Spleen (tissue), 11 donors: ENCODE data around the gene SEC23A. TPM values are rescaled to one million over a fixed set of nuclear protein-coding genes. Genes with fewer than 3 reads are reported as not detected.

ENCODE experiments used
- DNase-seq: peaks from one replicate; pipeline ENCODE4 v3.0.0-alpha.2; 2020
- H3K27ac ChIP-seq, 8 donors: fragments of 200-600 bp; sonication (generic) in 7 of 8; 1 replicate in 4 of 8; 2 replicates in 4 of 8; pipeline versions ENCODE4 v1.5.0 to v1.8.0; 2016 to 2021; ENCODE audit warnings: inconsistent platforms in 4 of 8, mild to moderate bottlenecking in 4 of 8, moderate library complexity in 1 of 8
- H3K27me3 ChIP-seq, 7 donors: fragments of 200-600 bp; sonication (generic) in 6 of 7; replicated peaks in 1 of 7; 1 replicate in 4 of 7; 2 replicates in 3 of 7; pipeline versions ENCODE4 v1.5.0 to v1.8.0; 2016 to 2021; ENCODE audit warnings: inconsistent platforms in 3 of 7, mild to moderate bottlenecking in 1 of 7
- H3K36me3 ChIP-seq, 6 donors: fragments of 200-600 bp; sonication (generic) in 5 of 6; 1 replicate in 4 of 6; 2 replicates in 2 of 6; pipeline versions ENCODE4 v1.5.0 to v1.8.0; 2016 to 2021; ENCODE audit warnings: inconsistent platforms in 2 of 6
- H3K4me1 ChIP-seq, 6 donors: fragments of 200-600 bp; sonication (generic) in 5 of 6; 1 replicate in 3 of 6; 2 replicates in 3 of 6; pipeline versions ENCODE4 v1.5.0 to v1.8.0; 2016 to 2021; ENCODE audit warnings: inconsistent platforms in 3 of 6
- H3K4me3 ChIP-seq, 8 donors: fragments of 200-600 bp; sonication (generic) in 7 of 8; 1 replicate in 4 of 8; 2 replicates in 4 of 8; pipeline versions ENCODE4 v1.5.0 to v1.8.0; 2016 to 2021; ENCODE audit warnings: inconsistent platforms in 4 of 8, mild to moderate bottlenecking in 4 of 8, moderate library complexity in 2 of 8
- H3K9me3 ChIP-seq, 8 donors: fragments of 200-600 bp; sonication (generic) in 7 of 8; 1 replicate in 4 of 8; 2 replicates in 4 of 8; pipeline versions ENCODE4 v1.5.0 to v1.8.0; 2016 to 2021; ENCODE audit warnings: inconsistent platforms in 4 of 8
- POLR2A ChIP-seq, 3 donors: fragments of 450-650 bp; IDR thresholded peaks; one replicate each; pipeline ENCODE4 v1.5.1; 2017; ENCODE audit warnings: antibody characterized with exemption in 3 of 3, mild to moderate bottlenecking in 1 of 3
- POLR2AphosphoS5 ChIP-seq, 3 donors: sonication (generic); formaldehyde crosslinking; IDR thresholded peaks; one replicate each; pipeline ENCODE4 v1.5.1; 2017; ENCODE audit warnings: antibody characterized with exemption in 3 of 3
- WGBS, 5 donors: extraction: QIAGEN DNeasy Blood & Tissue Kit in 3 of 5; methylation state at CpG; one replicate each; pipeline versions ENCODE4 v1.1.5 to v1.1.7; 2013 to 2018; 5-methylcytosine and 5-hydroxymethylcytosine counted together
- intact Hi-C: fragments of 100-400 bp; cut with DNase I; formaldehyde crosslinking; loops from one replicate; pipeline ENCODE4 v1.15.0; 2023; ENCODE audit warnings: low total_unique reads
- polyA plus RNA-seq, 3 donors: library from polyadenylated mRNA; stranded (reverse); fragments of 200-250 nt; gene quantifications; one replicate each; pipeline ENCODE4 v1.2.1, GENCODE V29; 2013
- total RNA-seq, 7 donors: library from RNA; depleted of rRNA in 3 of 7; stranded (reverse); fragments of >200 nt in 3 of 7; fragmentation: NEBNext Ultra II Directional in 4 of 7; extraction: Animal tissue kit (Norgen Biotek cat#: 25700) in 4 of 7; gene quantifications; one replicate each; pipeline versions ENCODE4 v1.1.0 to v1.2.1, GENCODE V29; 2016 to 2021
- TF ChIP-seq, protein P1 (sequence below), 11 experiments: fragments of 200-600 bp in 7 of 11; fragments of 450-650 bp in 4 of 11; sonication (generic) in 4 of 11; IDR thresholded peaks in 8 of 11; conservative IDR thresholded peaks in 3 of 11; 1 replicate in 7 of 11; 2 replicates in 4 of 11; pipeline versions ENCODE4 v1.4.0 to v1.8.0; 2016 to 2021; ENCODE audit warnings: antibody characterized with exemption in 11 of 11, inconsistent platforms in 4 of 11, mild to moderate bottlenecking in 1 of 11
- donor health status: healthy with polysubstance abuse.
- donor health status: DM: no; HTN: no; CAD: no; lungs with moderate emphysema.
- donor health status: DM: no; HTN: no; CAD: no.
- donor health status: Bipolar disorder and iron deficiency.
- donor health status: healthy.
- donor health status: DM: no; HTN: no; CAD: no.
- donor health status: DM: yes; HTN: yes; CAD: no.

The SEC23A gene
- total and polyA plus RNA-seq, 10 donors: 9.6 to 87.5 (median 58.3) TPM

DNA sequence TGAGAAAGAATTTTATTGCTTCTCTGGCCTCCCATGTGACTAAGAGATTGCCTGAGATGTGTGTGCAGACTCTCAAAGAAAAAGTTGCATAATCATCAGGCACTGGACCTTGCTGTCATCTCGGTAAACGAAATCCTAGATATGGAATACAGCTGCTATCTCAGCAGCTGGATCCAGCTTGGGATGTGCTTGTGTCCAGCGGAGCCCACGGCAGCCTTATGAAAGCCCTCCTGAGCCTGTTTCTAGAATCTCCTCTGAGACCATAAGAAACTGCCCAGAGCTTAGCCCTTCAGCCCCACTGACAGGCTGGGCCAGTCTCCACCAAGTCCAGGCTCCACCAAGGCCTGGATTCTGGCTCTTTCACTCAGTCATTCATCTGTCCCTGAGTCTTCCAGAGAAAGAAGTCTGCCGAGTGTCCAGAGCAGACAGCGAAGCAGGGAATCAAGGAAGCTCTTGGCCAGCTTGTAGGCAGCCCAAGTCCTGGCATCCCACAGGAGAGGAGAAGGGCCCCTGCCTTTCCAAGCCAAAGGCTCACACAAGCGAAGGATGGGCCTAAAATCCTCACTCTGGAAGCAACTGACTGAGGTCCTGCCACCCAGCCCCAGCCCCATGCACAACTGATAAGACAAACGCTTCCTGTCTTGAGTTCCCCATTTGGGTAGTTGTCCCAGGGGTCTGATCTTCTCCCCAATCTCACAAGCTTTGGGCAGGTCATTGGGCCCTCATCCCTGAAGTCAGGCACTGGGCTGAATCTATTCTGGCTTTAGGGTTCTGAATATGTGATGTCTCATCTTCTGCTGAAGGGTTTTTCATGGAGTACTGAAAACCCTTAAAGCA lies 97.8 kb downstream of the SEC23A start:
- Histone ChIP-seq H3K9me3 (no peaks in the 10 kb centered on the region), H3K27me3 (no peaks in the 10 kb centered on the region), H3K4me1 (no peaks in the 10 kb centered on the region), H3K4me3 (no peak overlapping the region), H3K27ac (no peak overlapping the region), H3K36me3 (no peaks in the 10 kb centered on the region)
- 64 to 80% (median 80%) methylated on average over 6 to 8 of the region's 8 CpGs for WGBS, 5 donors
- intact Hi-C loops: no loop called here
- DNase-seq: no peak
- TF ChIP-seq, protein P1, sequence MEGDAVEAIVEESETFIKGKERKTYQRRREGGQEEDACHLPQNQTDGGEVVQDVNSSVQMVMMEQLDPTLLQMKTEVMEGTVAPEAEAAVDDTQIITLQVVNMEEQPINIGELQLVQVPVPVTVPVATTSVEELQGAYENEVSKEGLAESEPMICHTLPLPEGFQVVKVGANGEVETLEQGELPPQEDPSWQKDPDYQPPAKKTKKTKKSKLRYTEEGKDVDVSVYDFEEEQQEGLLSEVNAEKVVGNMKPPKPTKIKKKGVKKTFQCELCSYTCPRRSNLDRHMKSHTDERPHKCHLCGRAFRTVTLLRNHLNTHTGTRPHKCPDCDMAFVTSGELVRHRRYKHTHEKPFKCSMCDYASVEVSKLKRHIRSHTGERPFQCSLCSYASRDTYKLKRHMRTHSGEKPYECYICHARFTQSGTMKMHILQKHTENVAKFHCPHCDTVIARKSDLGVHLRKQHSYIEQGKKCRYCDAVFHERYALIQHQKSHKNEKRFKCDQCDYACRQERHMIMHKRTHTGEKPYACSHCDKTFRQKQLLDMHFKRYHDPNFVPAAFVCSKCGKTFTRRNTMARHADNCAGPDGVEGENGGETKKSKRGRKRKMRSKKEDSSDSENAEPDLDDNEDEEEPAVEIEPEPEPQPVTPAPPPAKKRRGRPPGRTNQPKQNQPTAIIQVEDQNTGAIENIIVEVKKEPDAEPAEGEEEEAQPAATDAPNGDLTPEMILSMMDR (IDR thresholded peaks at IDR 0.05 in 8 of 11, conservative IDR thresholded peaks at IDR 0.05 in 3 of 11): no peak
- no peak for TF ChIP-seq POLR2AphosphoS5 (IDR thresholded peaks at IDR 0.05)
- TF ChIP-seq POLR2A (IDR thresholded peaks at IDR 0.05): no peak

- intact Hi-C loops: no loop called here
- WGBS, 5 donors: 65 to 81% (median 78%) methylated on average over 1 of the region's 1 CpG
Measured at GRCh38 chr14:38999949-39000348, 103.1 kb downstream of the SEC23A start.

DNA sequence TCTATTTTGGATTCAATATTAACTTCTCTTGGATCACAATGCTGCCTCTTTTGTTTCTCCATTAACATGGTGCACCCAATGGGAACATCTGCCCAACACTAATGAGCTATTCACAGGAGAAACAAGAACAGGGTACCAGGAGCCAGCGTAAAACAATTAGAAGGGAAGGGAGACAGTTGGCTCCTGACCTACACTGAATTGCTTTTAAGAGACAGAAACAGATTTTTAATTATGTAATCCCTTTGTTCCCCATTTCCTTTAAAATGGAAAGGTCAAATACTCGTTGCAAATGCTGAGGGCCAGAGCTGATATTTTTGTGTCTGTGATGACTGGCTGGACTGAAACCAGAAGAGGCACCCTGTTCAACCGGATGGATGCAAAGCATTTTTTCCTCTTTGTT lies 108.3 kb downstream of the SEC23A start:
- Histone ChIP-seq H3K4me1 (peaks cover 0 to 24% (median 9%) of the 10 kb centered on the region in 6 donors), H3K27me3 (no peaks in the 10 kb centered on the region), H3K4me3 (no peak overlapping the region), H3K27ac (peak overlapping the region in 2 of 8 donors; percentile 0 to 13), H3K36me3 (no peaks in the 10 kb centered on the region), H3K9me3 (no peaks in the 10 kb centered on the region)
- intact Hi-C loops: no loop called here
- no peak for DNase-seq
- WGBS, 5 donors: 39 to 58% (median 49%) methylated on average over 3 of the region's 3 CpGs
- TF ChIP-seq POLR2A (IDR thresholded peaks at IDR 0.05): no peak
- TF ChIP-seq, protein P1 (IDR thresholded peaks at IDR 0.05 in 8 of 11, conservative IDR thresholded peaks at IDR 0.05 in 3 of 11): no peak
- no peak for TF ChIP-seq POLR2AphosphoS5 (IDR thresholded peaks at IDR 0.05)

More at GRCh38 chr14:38999949-39000348, 103.1 kb downstream of the SEC23A start:
- TF ChIP-seq, protein P1 (IDR thresholded peaks at IDR 0.05 in 8 of 11, conservative IDR thresholded peaks at IDR 0.05 in 3 of 11): no peak
- TF ChIP-seq POLR2A (IDR thresholded peaks at IDR 0.05) (no peak), POLR2AphosphoS5 (IDR thresholded peaks at IDR 0.05) (no peak)
- no peak overlapping the region for H3K4me3 ChIP-seq
- no peaks in the 10 kb centered on the region for H3K36me3 ChIP-seq
- no peak for DNase-seq
- H3K27ac ChIP-seq: no peak overlapping the region
- no peaks in the 10 kb centered on the region for H3K9me3 ChIP-seq
- H3K4me1 ChIP-seq: peaks cover 0 to 7% (median 2%) of the 10 kb centered on the region in 6 donors
- H3K27me3 ChIP-seq: no peaks in the 10 kb centered on the region

DNA sequence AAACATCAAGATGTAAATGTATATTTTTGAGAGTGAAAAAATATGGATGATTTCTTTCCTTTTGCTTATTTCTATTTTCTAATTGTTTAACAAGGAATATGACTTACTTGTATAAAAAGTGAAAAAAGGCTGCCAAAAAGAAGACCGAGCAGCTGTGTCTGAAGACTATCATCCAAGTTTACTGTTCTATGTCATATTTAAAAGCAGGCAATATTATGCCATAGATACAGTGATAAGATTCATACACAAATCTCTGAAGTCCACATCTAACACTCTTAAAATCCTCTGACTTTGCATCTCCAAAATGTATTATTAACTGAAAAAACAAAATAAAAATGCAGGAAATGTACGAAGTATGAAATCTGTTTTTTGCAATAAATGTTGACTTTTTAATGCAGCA lies 109.1 kb downstream of the SEC23A start:
- intact Hi-C loops: no loop called here
- H3K27ac ChIP-seq: no peak overlapping the region
- no peaks in the 10 kb centered on the region for H3K27me3 ChIP-seq
- H3K4me3 ChIP-seq: no peak overlapping the region
- no peak for DNase-seq
- no peaks in the 10 kb centered on the region for H3K36me3 ChIP-seq
- 83 to 96% (median 93%) methylated on average over 2 of the region's 2 CpGs for WGBS, 5 donors
- peaks cover 0 to 30% (median 11%) of the 10 kb centered on the region in 6 donors for H3K4me1 ChIP-seq
- H3K9me3 ChIP-seq: no peaks in the 10 kb centered on the region
- TF ChIP-seq POLR2AphosphoS5 (IDR thresholded peaks at IDR 0.05) (no peak), POLR2A (IDR thresholded peaks at IDR 0.05) (no peak)
- TF ChIP-seq, protein P1 (IDR thresholded peaks at IDR 0.05 in 8 of 11, conservative IDR thresholded peaks at IDR 0.05 in 3 of 11): no peak
